Suprapubic skin (tissue), 4 donors: ENCODE results near the gene SLC27A5. TPM values are rescaled to one million over a fixed set of nuclear protein-coding genes. Genes with fewer than 3 reads are reported as not detected.

Source experiments
- DNase-seq, 2 donors: peaks; one replicate each; pipeline ENCODE4 v3.0.0-alpha.2; 2019; ENCODE audit warnings: low spot score in 2 of 2
- H3K27ac ChIP-seq: fragments of 200-600 bp; sonication (generic); one replicate; pipeline ENCODE4 v1.5.1; 2019
- H3K27me3 ChIP-seq: fragments of 200-600 bp; sonication (generic); one replicate; pipeline ENCODE4 v1.5.1; 2019
- H3K36me3 ChIP-seq: fragments of 200-600 bp; sonication (generic); one replicate; pipeline ENCODE4 v1.5.1; 2019
- H3K4me1 ChIP-seq: fragments of 200-600 bp; sonication (generic); one replicate; pipeline ENCODE4 v1.5.1; 2019
- H3K4me3 ChIP-seq: fragments of 200-600 bp; sonication (generic); one replicate; pipeline ENCODE4 v1.5.1; 2019; ENCODE audit warnings: mild to moderate bottlenecking
- H3K9me3 ChIP-seq: fragments of 200-600 bp; sonication (generic); one replicate; pipeline ENCODE4 v1.5.1; 2019
- CTCF ChIP-seq, 2 donors: fragments of 200-600 bp in 1 of 2; fragments of 450-650 bp in 1 of 2; sonication (generic) in 1 of 2; IDR thresholded peaks; one replicate each; pipeline ENCODE4 v1.5.1; 2016 to 2019; ENCODE audit warnings: antibody characterized with exemption in 2 of 2, mild to moderate bottlenecking in 1 of 2, moderate library complexity in 1 of 2
- EP300 ChIP-seq: sonication (generic); formaldehyde crosslinking; IDR thresholded peaks from one replicate; pipeline ENCODE4 v1.6.1; 2017; ENCODE audit warnings: antibody characterized with exemption
- POLR2A ChIP-seq, 2 donors: fragments of 450-650 bp; IDR thresholded peaks; one replicate each; pipeline ENCODE4 v1.6.1; 2017; ENCODE audit warnings: antibody characterized with exemption in 2 of 2, mild to moderate bottlenecking in 2 of 2, moderate library complexity in 2 of 2
- POLR2AphosphoS5 ChIP-seq, 3 donors: sonication (generic); formaldehyde crosslinking; IDR thresholded peaks; one replicate each; pipeline ENCODE4 v1.6.1; 2017; ENCODE audit warnings: antibody characterized with exemption in 3 of 3
- WGBS: methylation state at CpG from one replicate; pipeline ENCODE4 v1.1.5; 2018; 5-methylcytosine and 5-hydroxymethylcytosine counted together
- total RNA-seq, 4 donors: library from RNA; depleted of rRNA; stranded (reverse); fragments of >200 nt; gene quantifications; one replicate each; pipeline ENCODE4 v1.1.0, GENCODE V29; 2016

SLC27A5 gene
- total RNA-seq, 4 donors from 2014 or later: 2.1 to 19.1 (median 10.7) TPM

- TF ChIP-seq CTCF (IDR thresholded peaks at IDR 0.05) (no peak), POLR2A (IDR thresholded peaks at IDR 0.05) (no peak), POLR2AphosphoS5 (IDR thresholded peaks at IDR 0.05) (no peak), EP300 (no peak)
- no peaks in the 10 kb centered on the region for H3K27me3 ChIP-seq
- 93% methylated on average over 8 of the region's 17 CpGs for whole genome bisulfite sequencing
- peaks cover 22% of the 10 kb centered on the region for H3K4me1 ChIP-seq
- H3K27ac ChIP-seq: no peak overlapping the region
- no peaks in the 10 kb centered on the region for H3K9me3 ChIP-seq
- no peak overlapping the region for H3K4me3 ChIP-seq
- H3K36me3 ChIP-seq: peaks cover 44% of the 10 kb centered on the region
- DNase-seq: no peak
These were observed 42.4 kb downstream of the SLC27A5 start for GRCh38 chr19:58469241-58470013.

GRCh38 chr19:58468216-58468839 is 43.5 kb downstream of the SLC27A5 start:
- H3K4me3 ChIP-seq: peak overlapping the region; percentile 100
- no peaks in the 10 kb centered on the region for H3K9me3 ChIP-seq
- peaks cover 41% of the 10 kb centered on the region for H3K36me3 ChIP-seq
- TF ChIP-seq EP300: no peak
- TF ChIP-seq CTCF (IDR thresholded peaks at IDR 0.05): no peak
- TF ChIP-seq POLR2AphosphoS5 (IDR thresholded peaks at IDR 0.05): no peak
- no peak for TF ChIP-seq POLR2A (IDR thresholded peaks at IDR 0.05)
- no peak overlapping the region for H3K27ac ChIP-seq
- peaks cover 22% of the 10 kb centered on the region for H3K4me1 ChIP-seq
- H3K27me3 ChIP-seq: no peaks in the 10 kb centered on the region
- DNase-seq: no peak
- WGBS: 60% methylated on average over 5 of the region's 5 CpGs

GRCh38 chr19:58466760-58467589 is 44.8 kb downstream of the SLC27A5 start, which contains the start of gene ZNF324:
Gene ZNF324, plus strand, starts transcription at chr19:58467080. Its CDS starts 2,106 bp downstream, at chr19:58469186.
- H3K27me3 ChIP-seq: no peaks in the 10 kb centered on the region

GRCh38 chr19:58466089-58466759 is 45.6 kb downstream of the SLC27A5 start:
- H3K9me3 ChIP-seq: no peaks in the 10 kb centered on the region
- TF ChIP-seq EP300: no peak
- TF ChIP-seq POLR2AphosphoS5 (IDR thresholded peaks at IDR 0.05): no peak
- TF ChIP-seq CTCF (IDR thresholded peaks at IDR 0.05): no peak
- TF ChIP-seq POLR2A (IDR thresholded peaks at IDR 0.05): no peak
- H3K36me3 ChIP-seq: peaks cover 21% of the 10 kb centered on the region
- H3K4me1 ChIP-seq: peaks cover 22% of the 10 kb centered on the region
- H3K4me3 ChIP-seq: peak overlapping the region; percentile 100
- no peak for DNase-seq
- WGBS: 49% methylated on average over 15 of the region's 20 CpGs
- H3K27ac ChIP-seq: no peak overlapping the region
- H3K27me3 ChIP-seq: no peaks in the 10 kb centered on the region

More at GRCh38 chr19:58466760-58467589, 44.8 kb downstream of the SLC27A5 start, which contains the start of gene ZNF324:
- Histone ChIP-seq H3K4me1 (peaks cover 22% of the 10 kb centered on the region), H3K36me3 (peaks cover 29% of the 10 kb centered on the region), H3K9me3 (no peaks in the 10 kb centered on the region), H3K27ac (peak within 1 kb of the TSS; percentile 79), H3K4me3 (peak within 1 kb of the TSS; percentile 100)
- WGBS: 0% methylated on average over 18 of the region's 92 CpGs
- TF ChIP-seq CTCF (IDR thresholded peaks at IDR 0.05) (no peak), POLR2A (IDR thresholded peaks at IDR 0.05) (peak in 1 of 2 donors; percentile 54), EP300 (no peak), POLR2AphosphoS5 (IDR thresholded peaks at IDR 0.05) (peak in 1 of 3 donors; percentile 12)
- peak; percentile 99 for DNase-seq
